DND-41 (cell line): ENCODE data around the gene LDLRAD2.
"Not testable (repeated sequence)": the region's sequence is repeated elsewhere in the genome, so short reads cannot be mapped to it uniquely, and the experiment has no call there.

ENCODE experiments used
- ATAC-seq: fragments of 200-7000 bp; cut with Tn5 transposase; 3 replicates; pipeline ENCODE4 v1.9.1; 2021; ENCODE audit warnings: low read depth; ENCODE audit not compliant: insufficient read depth
- DNase-seq: peaks from one replicate; pipeline ENCODE4 v3.0.0-alpha.2; 2020
- H2AFZ ChIP-seq: 2 replicates; pipeline ENCODE4 v1.6.0; 2012; ENCODE audit warnings: low read depth, low read length
- H3K27ac ChIP-seq: 2 replicates; pipeline ENCODE4 v1.5.1; 2012; ENCODE audit warnings: low read length, inconsistent platforms
- H3K27me3 ChIP-seq: fragments of 200-600 bp; sonication (generic); 2 replicates; pipeline ENCODE4 v1.6.0; 2012; ENCODE audit warnings: low read length, mild to moderate bottlenecking, inconsistent platforms; ENCODE audit not compliant: insufficient read depth, poor library complexity
- H3K36me3 ChIP-seq: 2 replicates; pipeline ENCODE4 v1.5.1; 2012; ENCODE audit warnings: low read length, inconsistent platforms; ENCODE audit not compliant: insufficient read depth
- H3K4me1 ChIP-seq: 2 replicates; pipeline ENCODE4 v1.5.1; 2012; ENCODE audit warnings: mild to moderate bottlenecking, low read length; ENCODE audit not compliant: insufficient read depth
- H3K4me2 ChIP-seq: 2 replicates; pipeline ENCODE4 v1.6.0; 2012; ENCODE audit warnings: mild to moderate bottlenecking, moderate library complexity, low read length, inconsistent platforms; ENCODE audit not compliant: insufficient read depth
- H3K4me3 ChIP-seq, 2 experiments: fragments of 200-600 bp in 1 of 2; shearing (Covaris generic) in 1 of 2; 2 replicates each; pipeline ENCODE4 v1.5.1; 2012 to 2016; ENCODE audit warnings: inconsistent platforms in 2 of 2, low read length in 2 of 2, mild to moderate bottlenecking in 2 of 2, low read depth in 1 of 2, moderate library complexity in 1 of 2
- H3K79me2 ChIP-seq: 2 replicates; pipeline ENCODE4 v1.6.0; 2012; ENCODE audit warnings: low read length, inconsistent platforms; ENCODE audit not compliant: insufficient read depth
- H3K9ac ChIP-seq: 2 replicates; pipeline ENCODE4 v1.6.0; 2012; ENCODE audit warnings: low read depth, mild to moderate bottlenecking, inconsistent platforms, low read length, moderate library complexity
- H3K9me3 ChIP-seq: 2 replicates; pipeline ENCODE4 v1.5.1; 2012; ENCODE audit warnings: low read length, moderate library complexity, mild to moderate bottlenecking, inconsistent platforms; ENCODE audit not compliant: insufficient read depth, severe bottlenecking
- H4K20me1 ChIP-seq: 2 replicates; pipeline ENCODE4 v1.6.0; 2012; ENCODE audit warnings: low read length; ENCODE audit not compliant: insufficient read depth
- EZH2 ChIP-seq: IDR thresholded peaks from 3 replicates; pipeline ENCODE4 v1.6.1; 2012; ENCODE audit warnings: borderline replicate concordance, low read depth, mild to moderate bottlenecking, moderate library complexity, low read length, inconsistent platforms; ENCODE audit not compliant: severe bottlenecking
- TF ChIP-seq, protein P1 (sequence below): IDR thresholded peaks from 2 replicates; pipeline ENCODE4 v1.5.1; 2012; ENCODE audit warnings: borderline replicate concordance, low read length, moderate library complexity, mild to moderate bottlenecking; ENCODE audit not compliant: poor library complexity, severe bottlenecking; ENCODE audit errors: extremely low read depth

LDLRAD2 gene

DNA sequence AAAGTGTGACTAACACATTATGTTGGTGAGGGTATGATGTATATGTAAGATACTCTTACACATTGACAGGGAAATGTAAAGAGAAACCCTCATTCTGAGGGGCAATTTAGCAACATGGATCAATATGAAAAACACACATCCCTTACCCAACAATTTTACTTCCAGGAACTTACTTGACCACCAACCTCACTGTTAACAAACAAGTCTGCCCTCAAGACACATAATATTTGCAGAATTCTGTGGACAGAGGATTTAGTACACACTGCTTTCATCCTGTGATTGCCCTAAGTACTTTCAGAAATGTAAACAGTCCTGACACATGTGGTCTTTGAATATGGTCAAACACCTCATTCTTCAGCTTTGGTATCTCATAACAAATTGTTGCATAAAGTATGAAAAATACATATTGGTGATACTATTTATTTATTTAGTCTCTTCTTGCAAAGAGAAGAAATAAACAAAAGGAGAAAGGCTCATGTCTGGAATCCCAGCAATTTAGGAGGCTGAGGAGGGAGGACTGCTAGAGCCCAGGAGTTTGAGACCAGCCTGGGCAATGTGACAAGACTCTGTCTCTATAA is 36.0 kb upstream of the LDLRAD2 start:
- Histone ChIP-seq H2AFZ (no peak overlapping the region), H3K36me3 (0 out of 2 replicates have a peak, but pooled peaks cover 14% of the 10 kb centered on the region), H3K9me3 (no peaks in the 10 kb centered on the region), H3K27ac (no peak overlapping the region), H4K20me1 (peaks cover 56% of the 10 kb centered on the region), H3K4me1 (peaks cover 11% of the 10 kb centered on the region), H3K27me3 (no peaks in the 10 kb centered on the region), H3K4me2 (no peak overlapping the region), H3K9ac (no peak overlapping the region), H3K4me3 (no peak overlapping the region), H3K79me2 (peaks cover 98% of the 10 kb centered on the region)
- TF ChIP-seq EZH2: no peak
- TF ChIP-seq, protein P1, sequence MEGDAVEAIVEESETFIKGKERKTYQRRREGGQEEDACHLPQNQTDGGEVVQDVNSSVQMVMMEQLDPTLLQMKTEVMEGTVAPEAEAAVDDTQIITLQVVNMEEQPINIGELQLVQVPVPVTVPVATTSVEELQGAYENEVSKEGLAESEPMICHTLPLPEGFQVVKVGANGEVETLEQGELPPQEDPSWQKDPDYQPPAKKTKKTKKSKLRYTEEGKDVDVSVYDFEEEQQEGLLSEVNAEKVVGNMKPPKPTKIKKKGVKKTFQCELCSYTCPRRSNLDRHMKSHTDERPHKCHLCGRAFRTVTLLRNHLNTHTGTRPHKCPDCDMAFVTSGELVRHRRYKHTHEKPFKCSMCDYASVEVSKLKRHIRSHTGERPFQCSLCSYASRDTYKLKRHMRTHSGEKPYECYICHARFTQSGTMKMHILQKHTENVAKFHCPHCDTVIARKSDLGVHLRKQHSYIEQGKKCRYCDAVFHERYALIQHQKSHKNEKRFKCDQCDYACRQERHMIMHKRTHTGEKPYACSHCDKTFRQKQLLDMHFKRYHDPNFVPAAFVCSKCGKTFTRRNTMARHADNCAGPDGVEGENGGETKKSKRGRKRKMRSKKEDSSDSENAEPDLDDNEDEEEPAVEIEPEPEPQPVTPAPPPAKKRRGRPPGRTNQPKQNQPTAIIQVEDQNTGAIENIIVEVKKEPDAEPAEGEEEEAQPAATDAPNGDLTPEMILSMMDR: no peak
- no peak for ATAC-seq
- DNase-seq: no peak

DNA sequence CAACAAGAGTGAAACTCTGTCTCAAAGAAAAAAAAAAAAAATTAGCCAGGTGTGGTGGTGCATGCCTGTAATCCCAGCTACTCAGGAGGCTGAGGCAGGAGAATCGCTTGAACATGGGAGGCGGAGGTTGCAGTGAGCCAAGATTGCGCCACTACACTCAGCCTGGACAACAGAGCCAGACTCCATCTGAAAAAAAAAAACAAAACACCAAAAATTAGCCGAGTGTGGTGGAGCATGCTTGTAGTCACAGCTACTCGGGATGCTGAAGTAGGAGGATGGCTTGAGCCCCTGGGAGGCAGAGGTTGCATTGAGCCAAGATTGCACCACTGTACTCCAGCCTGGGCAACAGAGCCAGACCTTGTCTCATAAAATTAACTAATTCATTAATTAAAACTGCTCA is 35.1 kb upstream of the LDLRAD2 start:
- H3K36me3 ChIP-seq: 0 out of 2 replicates have a peak, but pooled peaks cover 14% of the 10 kb centered on the region
- H3K9me3 ChIP-seq, H3K4me2 ChIP-seq, H3K27me3 ChIP-seq, DNase-seq, H2AFZ ChIP-seq, ATAC-seq, H3K4me3 ChIP-seq, H3K9ac ChIP-seq, H3K27ac ChIP-seq: not testable (repeated sequence)
- peaks cover 99% of the 10 kb centered on the region for H3K79me2 ChIP-seq
- H4K20me1 ChIP-seq: peaks cover 63% of the 10 kb centered on the region
- peaks cover 20% of the 10 kb centered on the region for H3K4me1 ChIP-seq

DNA sequence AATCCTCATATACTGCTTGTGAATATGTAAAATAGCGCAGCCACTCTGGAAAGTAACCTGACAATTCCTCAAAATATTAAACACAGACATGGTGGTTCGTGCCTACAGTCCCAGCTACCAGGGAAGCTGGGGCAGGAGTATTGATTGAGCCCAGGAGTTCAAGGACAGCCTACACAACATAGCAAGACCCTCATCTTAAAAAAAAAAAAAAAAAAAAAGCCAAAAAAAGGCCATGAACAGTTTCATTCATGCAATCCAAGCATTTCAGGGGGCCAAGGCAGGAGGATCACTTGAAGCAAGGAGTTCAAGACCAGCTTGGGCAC is 33.7 kb upstream of the LDLRAD2 start:
- no peak overlapping the region for H3K9ac ChIP-seq
- no peak overlapping the region for H3K4me3 ChIP-seq
- H3K36me3 ChIP-seq: peaks cover 19% of the 10 kb centered on the region; the same call in 1 of the 2 replicates
- no peak for ATAC-seq
- H3K27ac ChIP-seq: no peak overlapping the region
- H3K4me1 ChIP-seq: peaks cover 22% of the 10 kb centered on the region
- no peak for DNase-seq
- H3K79me2 ChIP-seq: peaks cover 98% of the 10 kb centered on the region
- H3K9me3 ChIP-seq: no peaks in the 10 kb centered on the region
- no peaks in the 10 kb centered on the region for H3K27me3 ChIP-seq
- H2AFZ ChIP-seq: no peak overlapping the region
- H3K4me2 ChIP-seq: no peak overlapping the region
- TF ChIP-seq, protein P1: no peak
- no peak for TF ChIP-seq EZH2
- peaks cover 65% of the 10 kb centered on the region for H4K20me1 ChIP-seq

DNA sequence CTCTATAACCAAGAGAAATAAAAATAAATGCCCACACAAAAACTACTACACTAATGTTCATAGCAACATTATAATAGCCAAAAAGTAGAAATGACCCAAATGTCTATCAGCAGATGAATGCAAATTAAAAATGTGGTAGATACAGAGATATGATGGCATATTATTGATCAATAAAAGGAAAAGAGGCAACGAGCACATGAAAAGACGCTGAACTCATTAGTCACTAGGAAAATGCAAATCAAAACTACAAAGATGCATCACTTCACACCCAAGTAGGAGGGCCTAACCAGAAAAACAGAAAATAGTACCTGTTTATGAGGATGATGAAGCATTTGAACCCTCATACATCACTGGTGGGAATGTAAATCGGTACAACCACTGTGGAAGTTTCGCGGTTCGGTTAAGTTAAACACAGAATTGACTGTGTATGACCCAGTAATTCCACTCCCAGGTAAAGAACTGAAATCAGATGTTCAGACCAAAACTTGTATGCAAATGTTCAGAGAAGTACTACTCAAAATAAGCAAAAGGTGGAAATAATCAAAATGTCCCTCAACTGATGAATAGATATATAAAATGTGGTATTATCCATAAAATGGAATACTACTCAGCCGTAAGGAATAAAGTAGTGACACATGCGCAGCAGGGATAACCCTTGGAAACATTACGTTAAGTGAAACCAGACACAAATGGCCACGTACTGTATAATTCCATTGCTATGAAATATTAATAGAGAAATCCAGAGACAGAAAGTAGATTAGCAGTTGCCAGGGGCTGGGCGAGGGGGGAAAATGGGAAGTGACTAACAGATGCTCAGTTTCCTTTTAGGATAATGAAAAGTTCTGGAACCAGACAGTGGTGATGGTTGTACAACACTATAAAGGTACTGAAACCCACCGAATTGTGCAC is 32.2 kb upstream of the LDLRAD2 start:
- H3K9ac ChIP-seq: no peak overlapping the region
- no peak for ATAC-seq
- H2AFZ ChIP-seq: no peak overlapping the region
- peak overlapping the region; percentile 45; the same call in 1 of the 2 replicates for H3K4me2 ChIP-seq
- no peak overlapping the region for H3K27ac ChIP-seq
- DNase-seq: no peak
- H3K4me1 ChIP-seq: peaks cover 30% of the 10 kb centered on the region
- H3K79me2 ChIP-seq: peaks cover 83% of the 10 kb centered on the region
- peaks cover 19% of the 10 kb centered on the region; the same call in 1 of the 2 replicates for H3K36me3 ChIP-seq
- TF ChIP-seq, protein P1: no peak
- no peak for TF ChIP-seq EZH2
- H3K9me3 ChIP-seq: no peaks in the 10 kb centered on the region
- no peaks in the 10 kb centered on the region for H3K27me3 ChIP-seq
- no peak overlapping the region; a peak in 1 of 4 replicates for H3K4me3 ChIP-seq
- peaks cover 55% of the 10 kb centered on the region for H4K20me1 ChIP-seq
